ENCODE data around the gene ZNRF2.
"Not testable (repeated sequence)": the region's sequence is repeated elsewhere in the genome, so short reads cannot be mapped to it uniquely, and the experiment has no call there.

The ZNRF2 gene

DNA sequence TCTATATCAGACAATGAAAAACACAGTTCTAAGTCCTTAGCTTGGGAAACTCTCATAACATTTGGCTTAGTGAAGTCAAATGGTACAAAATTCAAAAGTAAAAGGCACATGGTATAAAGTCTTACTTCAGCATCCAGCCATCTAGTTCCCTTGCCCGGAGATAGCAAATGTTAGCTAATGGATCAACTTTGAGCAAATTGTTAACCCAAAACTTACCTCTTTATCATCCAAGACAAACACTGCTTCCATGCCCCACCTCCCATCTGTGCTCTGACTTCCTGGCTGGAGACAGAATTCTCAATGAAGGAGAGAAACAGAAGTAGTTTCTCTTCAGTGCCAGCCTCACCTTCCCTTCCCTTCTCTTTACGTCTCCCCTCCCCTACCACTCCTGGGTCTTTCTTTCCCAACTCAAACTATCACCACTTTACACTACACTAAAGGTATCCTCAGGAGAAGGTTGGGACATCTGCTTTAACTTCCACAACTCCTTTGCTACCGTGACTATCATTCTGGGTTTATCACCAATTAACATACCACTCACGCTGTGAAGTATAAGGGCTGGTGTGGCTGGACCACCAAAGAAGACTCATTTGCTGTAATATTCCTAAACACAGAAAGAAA, 21.2 kb upstream of the ZNRF2 start:
- no peak for DNase-seq

DNA sequence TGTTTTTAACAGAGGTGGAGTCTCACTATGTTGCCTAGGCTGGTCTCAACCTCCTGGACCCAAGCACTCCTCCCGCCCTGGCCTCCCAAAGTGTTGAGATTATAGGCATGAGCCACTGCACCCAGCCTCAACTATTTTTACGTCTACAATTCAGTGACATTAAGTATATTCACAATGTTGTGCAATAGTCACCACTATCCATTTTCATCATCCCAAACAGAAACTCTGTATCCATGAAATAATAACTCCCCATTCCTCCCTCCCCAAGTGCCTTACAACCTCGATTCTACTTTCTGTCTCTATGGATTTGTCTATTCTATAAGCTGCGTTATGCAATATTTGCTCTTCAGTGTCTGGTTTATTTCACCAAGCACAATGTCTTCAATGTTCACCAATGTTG, 20.3 kb upstream of the ZNRF2 start:
- no peak for DNase-seq

DNA sequence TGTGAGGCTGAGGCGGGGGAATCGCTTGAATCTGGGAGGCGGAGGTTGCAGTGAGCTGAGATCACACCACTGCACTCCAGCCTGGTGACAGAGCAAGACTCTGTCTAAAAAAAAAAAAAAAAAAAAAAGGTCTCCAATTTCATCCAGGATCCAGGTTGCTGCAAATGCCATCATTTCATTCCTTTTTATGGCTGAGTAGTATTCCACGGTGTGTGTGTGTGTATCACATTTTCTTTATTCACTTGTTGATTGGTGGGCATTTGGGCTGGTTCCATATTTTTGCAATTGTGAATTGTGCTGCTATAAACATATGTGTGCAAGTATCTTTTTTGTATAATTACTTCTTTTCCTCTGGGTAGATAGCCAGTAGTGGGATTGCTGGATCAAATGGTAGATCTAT, 19.2 kb upstream of the ZNRF2 start:
- DNase-seq: not testable (repeated sequence)

DNA sequence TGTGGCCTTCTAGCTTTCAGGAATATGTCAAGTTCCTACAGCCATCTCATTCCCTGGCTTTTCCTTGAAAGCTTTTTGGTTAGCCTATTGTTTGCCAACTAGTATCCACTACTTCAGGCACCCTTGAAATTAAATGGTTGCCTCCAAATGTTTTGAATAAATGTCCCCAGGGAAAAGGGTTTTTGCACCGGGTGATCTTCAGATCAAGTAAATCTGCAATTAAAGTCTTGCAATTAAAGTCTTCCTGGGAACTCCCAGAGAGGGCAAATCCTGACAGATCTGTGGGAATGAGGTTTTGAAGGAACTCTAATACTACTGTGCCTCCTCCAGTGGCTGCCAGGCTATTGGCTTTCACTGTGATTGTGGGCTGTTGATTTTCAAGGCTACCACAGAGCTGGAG, 17.7 kb upstream of the ZNRF2 start:
- DNase-seq: no peak

DNA sequence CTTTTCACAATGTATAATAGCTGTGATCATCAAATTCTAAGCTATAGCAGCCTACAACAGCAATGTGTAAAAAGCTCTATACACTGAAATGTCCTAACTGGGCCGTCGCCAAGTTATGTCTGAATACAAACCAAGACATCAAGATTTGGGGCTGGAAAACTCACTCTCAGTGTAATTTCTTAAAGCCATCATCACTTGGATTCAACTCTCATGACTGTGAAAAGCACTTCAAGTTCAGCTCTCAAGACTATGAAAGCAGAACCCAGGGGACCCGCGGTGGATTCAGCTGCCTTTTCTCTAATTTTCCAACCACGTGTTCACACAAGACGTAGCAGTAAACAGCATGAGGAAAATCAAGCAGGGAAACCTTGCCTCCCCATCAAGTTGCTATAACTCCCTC, 15.8 kb upstream of the ZNRF2 start:
- no peak for DNase-seq

DNA sequence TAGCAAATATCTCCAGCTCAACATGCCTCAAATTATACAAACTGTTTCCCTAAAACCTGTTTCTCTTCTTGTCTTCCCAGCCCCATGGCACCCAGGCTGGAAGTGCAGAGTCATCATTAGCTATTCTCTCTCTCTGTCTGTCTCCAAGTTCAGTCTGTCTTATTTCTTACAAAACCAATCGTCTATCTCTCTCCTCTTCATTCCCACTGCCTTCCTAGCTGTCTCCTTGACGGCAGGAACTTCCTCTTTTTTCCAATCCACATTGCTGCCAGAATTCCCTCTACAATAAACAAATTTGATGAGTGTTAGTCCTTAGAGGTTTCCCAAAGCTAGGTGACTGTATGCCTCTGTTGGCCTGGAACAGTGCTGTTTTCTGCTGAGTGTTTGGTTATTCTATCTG, 14.9 kb upstream of the ZNRF2 start:
- no peak for DNase-seq

DNA sequence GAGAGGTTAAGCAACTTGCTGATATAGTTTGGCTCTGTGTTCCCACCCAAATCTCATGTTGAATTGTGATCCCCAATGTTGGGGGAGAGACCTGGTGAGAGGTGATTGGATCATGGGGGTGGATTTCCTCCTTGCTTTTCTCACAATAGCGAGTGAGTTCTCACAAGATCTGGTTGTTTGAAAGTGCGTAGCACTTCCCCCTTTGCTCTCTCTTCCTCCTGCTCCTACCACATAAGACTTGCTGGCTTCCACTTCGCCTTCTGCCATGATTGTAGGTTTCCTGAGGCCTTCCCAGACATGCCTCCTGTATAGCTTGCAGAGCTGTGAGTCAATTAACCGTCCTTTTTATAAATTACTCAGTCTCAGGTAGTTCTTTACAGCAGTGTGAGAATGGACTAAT, 13.5 kb upstream of the ZNRF2 start:
- no peak for DNase-seq

DNA sequence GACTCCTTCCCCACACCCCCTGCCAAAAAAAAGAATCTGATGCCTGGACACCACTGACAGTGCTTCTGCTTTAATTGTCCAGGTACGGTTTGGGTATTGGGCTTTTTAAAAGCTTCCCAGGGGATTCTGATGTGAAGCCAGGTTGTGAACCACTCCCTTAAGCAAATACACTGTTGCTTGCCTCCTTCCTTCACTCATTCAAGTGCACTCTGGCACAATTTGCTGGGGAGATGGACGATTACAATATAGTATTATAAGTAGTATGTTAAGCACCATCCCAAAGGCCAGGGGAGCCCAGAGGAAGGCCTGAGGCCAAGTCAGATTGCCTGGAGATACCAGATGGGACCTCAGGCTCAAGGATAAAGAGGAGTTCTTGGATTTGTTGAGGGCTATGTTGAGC, 12.3 kb upstream of the ZNRF2 start:
- DNase-seq: no peak

DNA sequence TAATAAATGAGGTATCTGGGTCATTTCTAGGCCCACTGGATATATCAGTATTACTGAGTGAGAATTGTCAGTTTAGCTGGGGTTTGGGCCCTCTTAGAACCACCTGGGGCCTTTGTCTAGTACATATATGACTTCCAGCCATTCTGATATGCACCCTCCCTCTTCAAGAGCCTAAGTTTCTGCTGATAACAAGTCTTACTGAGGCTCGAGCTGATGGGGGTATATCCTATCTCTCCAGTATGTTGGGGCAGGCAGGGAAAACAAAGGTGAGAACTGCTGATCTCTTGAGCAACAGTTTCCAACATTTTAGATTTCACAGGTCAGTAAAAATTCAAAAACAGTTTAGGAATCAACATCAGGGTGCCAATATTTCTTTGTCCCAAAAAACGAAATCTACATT, 10.8 kb upstream of the ZNRF2 start:
- no peak for DNase-seq

DNA sequence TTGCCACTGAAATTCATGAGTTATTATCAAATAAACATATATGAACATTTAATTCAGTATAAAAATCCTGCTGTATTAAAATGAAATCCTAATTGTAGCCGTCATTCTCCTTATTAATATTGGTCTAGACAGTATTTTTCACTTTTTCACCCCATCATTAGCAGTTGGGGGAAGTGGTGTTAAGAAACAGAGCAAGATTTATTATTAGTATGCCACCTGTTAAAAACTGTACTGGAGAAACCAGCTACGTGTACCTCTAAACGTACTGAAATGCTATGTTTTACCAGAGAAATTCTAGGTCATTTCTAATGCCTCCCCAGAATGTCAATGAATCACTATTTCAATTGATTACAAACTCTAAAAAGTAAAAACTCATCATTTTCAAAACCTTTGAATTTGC, 9.8 kb upstream of the ZNRF2 start:
- DNase-seq: no peak

DNA sequence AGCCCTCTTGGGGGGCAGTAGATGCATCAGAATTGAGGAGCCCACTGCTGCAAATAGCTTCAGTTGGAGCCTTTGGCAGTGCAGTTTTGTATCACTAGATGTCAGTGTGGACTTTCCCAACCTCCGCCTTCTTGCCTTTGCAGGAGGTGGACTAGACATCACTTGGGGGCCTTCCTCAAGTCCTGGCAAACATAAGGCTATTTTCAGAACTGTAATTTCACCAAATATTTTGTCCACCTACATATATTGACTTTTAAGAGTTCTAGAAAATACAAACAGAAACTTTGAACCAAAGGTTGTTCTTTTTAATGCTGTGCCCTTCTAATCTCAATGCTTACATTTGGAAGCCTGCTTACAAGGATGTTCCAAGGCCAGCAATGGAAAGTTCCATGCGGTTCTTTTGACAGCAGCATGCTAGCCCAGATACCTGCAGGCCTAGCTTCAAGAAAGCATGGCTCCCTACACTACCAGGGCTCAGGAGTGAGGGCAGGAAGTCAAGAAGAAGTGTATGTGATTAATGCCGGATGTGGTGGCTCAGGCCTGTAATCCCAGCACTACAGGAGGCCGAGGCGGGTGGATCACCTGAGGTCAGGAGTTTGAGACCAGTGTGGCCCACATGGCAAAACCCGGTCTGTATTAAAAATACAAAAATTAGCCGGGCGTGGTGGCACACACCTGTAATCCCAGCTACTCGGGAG, 8.0 kb upstream of the ZNRF2 start:
- peak; percentile 40 to 53 for DNase-seq

DNA sequence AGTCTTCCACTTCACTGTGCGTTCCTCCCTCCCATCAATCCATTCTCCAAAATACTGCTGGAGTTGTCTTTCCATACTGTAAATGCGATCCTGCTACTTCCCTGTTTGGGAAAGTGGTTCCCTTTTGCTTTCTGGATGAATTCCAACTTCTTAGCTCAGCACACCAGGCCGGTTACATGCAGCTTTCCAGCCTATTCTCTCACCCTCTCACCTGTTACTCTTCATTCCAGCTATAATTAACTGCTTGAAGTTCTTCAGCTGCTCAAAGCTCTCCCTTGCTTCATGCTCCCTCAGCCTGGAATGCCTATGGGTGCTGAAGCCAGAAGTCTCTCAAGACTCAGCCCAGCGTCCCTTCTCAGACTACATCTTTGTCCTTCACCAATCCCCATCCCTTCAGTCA, 6.0 kb upstream of the ZNRF2 start:
- DNase-seq: no peak

DNA sequence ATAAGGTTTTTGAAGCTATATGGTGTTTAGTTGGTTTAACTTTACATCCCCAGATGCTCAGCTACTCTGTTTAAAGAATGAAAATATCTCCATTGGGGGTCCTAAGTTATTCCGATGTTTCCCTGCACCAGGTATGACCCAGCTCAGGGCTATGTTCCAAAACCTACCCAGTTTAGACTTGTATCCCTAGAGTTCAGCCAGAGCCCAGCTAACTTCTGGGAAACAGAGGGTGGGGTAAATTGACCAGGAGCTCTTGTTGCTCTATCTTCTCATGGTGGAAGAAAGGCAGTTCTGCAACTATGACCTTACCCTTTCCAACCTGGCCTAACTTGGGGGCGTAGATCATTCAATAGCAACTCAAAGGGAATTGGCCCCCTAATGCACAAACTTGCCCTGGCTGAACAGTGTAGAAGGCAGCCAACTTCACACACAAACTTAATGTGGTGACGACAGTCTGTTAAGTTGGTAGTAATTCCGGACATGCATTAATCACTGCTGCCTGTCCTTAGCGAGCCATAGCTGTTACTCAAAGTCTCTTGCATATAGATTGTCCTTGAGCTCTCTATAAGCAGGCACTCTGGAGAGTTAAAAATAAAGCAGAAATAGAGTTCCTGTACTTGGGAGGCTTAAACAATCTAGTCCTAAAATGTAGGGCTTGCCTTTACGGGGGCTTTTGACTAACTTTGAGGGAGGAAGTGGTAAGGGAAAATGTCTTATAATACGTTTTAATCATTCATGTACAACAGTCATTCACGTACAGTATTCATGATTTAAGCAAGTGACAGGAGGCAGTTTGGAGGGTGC, 5.3 kb upstream of the ZNRF2 start:
- DNase-seq: no peak

DNA sequence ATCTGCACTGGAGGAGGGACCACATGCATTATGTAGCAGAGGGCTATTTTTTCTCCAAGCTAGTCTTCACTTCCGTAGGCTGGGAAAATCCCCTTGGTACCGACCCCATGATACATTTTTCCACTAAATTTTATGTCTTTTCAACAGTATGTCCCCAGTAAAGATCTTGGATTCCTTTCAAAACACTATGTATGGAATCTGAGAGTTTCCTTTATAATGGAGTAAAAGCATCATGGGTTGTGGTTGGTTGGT, 4.8 kb upstream of the ZNRF2 start:
- no peak for DNase-seq

DNA sequence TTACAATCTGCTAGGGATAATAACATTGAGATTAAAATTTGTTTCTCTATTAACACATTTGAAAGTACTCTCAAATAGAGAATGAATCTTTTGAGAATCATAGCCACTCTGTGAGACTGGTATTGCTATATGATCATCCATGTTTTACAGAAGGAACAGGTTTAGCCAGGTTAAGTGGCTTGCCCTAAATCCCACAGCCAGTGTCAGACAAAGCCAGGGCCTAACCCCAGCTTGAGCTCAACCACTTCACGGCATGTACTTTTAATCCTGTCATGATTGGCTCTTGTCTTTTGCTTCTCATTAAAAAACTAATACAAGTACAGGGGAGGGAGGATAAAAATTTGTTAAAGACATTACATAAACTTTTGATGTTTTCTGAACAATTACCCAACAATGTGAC, 3.8 kb upstream of the ZNRF2 start:
- DNase-seq: no peak

DNA sequence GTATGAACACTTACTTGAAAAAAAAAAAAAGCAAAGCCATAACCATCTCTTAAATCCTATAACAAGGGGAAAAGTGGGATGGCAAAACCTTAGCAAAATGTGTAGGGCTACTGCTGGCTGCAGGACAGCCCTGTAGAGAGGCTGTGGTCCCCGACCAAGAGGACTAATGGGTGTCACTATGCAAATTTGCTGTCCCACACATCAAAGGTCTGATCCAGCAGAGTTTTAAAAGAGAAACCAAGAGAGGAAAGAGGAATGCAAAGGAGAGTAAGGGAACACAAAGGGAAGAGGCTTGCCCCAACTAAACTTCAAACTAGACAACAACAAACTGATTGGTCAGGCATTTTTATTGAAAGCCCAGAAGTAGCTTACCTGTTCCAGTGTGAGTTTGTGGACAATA, 3.1 kb upstream of the ZNRF2 start:
- no peak for DNase-seq

DNA sequence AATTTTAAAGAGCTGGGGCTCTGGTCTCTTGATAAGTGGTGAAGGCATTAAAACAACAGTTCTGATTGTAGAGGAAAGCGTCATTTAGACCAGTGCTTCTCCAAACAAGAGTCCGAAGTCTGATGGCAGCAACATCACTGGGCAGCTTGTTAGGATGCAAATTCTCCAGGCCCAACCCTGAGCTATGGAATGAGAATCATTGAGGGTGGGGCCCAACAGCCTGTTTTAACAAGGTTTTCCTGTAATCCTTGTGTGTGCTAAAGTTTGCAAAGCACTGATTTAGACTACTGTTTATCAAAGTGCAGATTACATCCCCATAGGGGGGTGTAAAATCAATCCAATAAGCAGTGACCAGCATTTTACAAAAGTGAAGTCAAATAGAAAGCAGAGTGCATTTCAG, 2.6 kb upstream of the ZNRF2 start:
- DNase-seq: no peak

DNA sequence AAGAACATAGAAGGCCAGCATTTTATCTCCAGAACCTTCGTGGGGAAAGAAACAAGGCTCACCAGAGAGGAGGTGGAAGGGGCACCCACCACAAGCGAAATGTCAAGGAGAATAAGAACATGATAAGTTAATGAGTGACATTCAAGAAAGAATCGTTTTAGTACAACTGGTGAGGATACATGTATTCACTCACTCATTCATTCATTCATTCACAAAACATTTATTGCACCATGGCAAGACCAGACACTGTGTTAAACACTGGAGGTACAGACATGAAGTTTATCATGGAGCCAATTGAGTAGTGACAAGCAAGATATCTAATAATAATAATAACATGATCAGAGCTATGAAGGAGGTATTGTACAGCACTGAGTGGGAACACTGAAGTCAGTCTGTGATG, 1.7 kb upstream of the ZNRF2 start:
- DNase-seq: no peak

DNA sequence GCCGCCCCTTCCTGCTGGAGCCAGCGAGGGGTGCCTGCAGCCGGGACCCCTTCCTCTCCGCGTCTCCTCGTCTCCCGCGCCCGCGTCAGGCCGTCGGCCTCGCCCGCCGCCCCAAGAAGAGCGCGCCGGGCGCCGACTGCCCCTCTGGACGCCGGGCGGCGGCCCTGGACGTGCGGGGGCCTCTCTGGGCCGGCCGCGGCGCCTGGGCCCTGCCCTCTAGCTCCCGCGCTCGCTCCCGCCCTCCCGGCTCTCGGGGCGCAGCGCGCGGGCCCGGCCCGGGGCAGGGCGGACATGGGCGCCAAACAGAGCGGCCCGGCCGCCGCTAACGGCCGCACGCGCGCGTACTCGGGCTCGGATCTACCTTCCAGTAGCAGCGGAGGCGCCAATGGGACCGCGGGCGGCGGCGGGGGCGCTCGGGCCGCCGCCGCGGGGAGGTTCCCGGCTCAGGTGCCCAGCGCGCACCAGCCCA, 704 bp downstream of the ZNRF2 start:
- peak; percentile 24 to 37 for DNase-seq

DNA sequence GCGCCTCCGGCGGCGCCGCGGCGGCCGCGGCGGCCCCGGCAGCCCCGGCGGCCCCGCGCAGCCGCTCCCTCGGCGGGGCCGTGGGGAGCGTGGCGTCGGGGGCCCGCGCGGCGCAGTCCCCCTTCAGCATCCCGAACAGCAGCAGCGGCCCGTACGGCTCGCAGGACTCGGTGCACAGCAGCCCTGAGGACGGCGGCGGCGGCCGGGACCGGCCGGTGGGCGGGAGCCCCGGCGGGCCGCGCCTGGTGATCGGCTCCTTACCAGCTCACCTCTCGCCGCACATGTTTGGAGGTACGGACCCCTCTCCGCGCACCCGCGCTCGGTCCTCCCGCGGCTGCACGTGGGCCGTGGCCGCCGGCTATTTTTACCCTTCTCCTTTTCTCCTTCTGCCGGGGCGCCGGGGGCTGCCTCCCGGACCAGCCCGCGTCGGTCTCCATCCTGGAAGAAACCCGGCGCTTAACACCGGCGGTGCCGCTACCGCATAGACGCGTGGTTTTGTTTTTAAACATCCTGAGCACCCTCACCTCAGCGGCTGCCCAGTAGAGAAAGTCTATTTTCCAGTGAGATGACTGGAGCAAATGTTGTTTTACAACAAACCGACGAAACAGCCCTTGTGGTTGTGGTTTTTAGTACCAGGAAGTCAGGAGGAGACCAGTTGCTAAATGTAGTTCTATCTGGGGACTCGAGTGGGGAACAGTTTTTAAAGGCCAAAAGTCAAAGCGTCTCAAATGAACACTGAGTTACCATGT, 1.3 kb downstream of the ZNRF2 start:
- DNase-seq: peak; percentile 37 to 47

DNA sequence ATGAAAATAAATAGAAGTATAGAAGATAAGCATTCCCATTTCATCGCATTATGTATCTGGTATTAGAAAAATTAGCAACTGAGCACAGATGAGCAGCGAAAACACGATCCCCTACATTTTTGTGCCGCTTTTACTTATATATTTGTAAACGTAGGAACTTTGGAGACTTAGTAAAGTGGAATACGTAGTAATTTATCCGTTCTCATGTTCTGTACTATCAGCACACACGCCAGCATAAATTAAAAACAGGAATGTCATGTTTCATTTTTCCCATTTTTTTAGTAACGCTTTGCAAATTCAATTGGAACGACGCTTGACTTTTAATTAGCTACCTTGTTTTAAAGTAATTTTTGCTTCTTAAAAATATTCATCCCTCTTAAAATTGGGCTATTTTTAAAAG, 2.4 kb downstream of the ZNRF2 start:
- no peak for DNase-seq

DNA sequence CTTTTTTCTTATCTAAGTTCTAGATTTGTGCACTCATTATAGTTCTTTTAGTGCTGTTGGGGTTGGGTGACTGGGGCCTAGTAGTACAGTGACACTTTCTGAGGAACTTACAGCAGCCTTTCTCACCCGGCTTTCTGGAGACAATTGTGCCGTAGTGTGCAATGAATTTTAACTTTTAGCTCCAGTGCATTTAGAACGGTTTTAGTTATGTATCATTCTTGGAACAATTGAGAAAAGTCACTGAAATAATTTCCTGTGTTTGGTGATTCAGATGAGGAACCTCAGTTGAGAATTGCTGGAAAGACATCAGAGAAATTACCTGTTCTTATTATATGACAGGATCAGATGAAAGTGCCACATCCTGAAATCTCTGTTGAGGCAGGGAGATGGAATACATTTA, 3.2 kb downstream of the ZNRF2 start:
- DNase-seq: not testable (repeated sequence)

DNA sequence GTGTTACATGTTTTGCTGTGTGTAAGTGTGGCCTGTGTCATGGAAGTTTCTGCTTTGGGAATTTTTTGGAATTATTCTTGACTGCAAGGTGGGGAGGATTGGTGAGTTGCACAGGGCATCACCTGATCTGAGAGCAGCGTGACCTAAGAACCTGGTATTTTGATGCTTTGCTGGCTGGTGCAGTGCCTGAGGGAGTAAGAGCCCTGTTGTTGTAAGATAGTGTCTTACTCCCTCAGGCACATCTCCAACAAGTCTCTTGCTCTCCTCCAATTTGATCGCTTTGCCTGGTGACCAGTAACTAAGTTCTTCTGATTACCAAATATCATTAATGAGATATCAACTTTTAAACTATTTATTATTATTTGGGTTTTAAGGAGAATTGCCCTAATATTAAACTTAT, 5.2 kb downstream of the ZNRF2 start:
- not testable (repeated sequence) for DNase-seq

DNA sequence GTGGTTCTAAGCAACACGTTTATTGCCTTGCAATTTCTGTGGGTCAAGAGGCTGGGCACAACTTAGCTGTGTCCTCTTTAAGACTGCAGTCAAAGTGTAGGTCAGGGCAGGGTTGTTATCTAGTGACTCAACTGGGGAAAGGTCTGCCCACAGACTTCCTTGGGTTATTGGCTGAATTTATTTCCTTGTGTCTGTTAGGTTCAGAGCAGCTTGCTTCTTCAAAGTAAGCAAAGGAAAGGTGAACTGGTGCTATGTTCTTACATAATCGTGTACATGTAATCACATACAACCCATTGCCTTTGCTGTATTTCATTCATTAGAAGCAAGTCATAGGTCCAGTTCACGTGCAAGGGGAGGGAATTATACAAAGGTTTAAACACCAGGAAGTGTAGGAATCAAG, 5.9 kb downstream of the ZNRF2 start:
- DNase-seq: not testable (repeated sequence)

Data from activated CD4-positive, alpha-beta T cell treated with anti-CD3 and anti-CD28 coated beads for 4 hours (primary cell).